GM18519 (cell line): ENCODE measurements around the gene UST.
"Not testable (repeated sequence)": the region's sequence is repeated elsewhere in the genome, so short reads cannot be mapped to it uniquely, and the experiment has no call there.

Experiments
- ATAC-seq: cut with Tn5 transposase; IDR thresholded peaks from one replicate; pipeline ENCODE4 v1.9.1; 2021; ENCODE audit warnings: mild to moderate bottlenecking, moderate library complexity; ENCODE audit not compliant: unreplicated experiment, low FRiP score

Gene UST

GRCh38 chr6:148932731-148933130 lies 185.9 kb downstream of the UST start:
- no peak for ATAC-seq

GRCh38 chr6:148934539-148934938 lies 187.7 kb downstream of the UST start:
- ATAC-seq = no peak

- ATAC-seq = no peak
Observed at GRCh38 chr6:148934961-148935360, 188.1 kb downstream of the UST start.

- ATAC-seq = no peak
Observed at GRCh38 chr6:148935705-148936435, 189.0 kb downstream of the UST start.

GRCh38 chr6:148943451-148943850 lies 196.6 kb downstream of the UST start:
- no peak for ATAC-seq

GRCh38 chr6:148944608-148945007 lies 197.8 kb downstream of the UST start:
- no peak for ATAC-seq

GRCh38 chr6:148945301-148946021 lies 198.6 kb downstream of the UST start:
- no peak for ATAC-seq

GRCh38 chr6:148947621-148948444 lies 201.0 kb downstream of the UST start:
- ATAC-seq = no peak

- no peak for ATAC-seq
Observed at GRCh38 chr6:148951662-148952061, 204.8 kb downstream of the UST start.

GRCh38 chr6:148952147-148953035 lies 205.6 kb downstream of the UST start:
- no peak for ATAC-seq

GRCh38 chr6:148954461-148954860 lies 207.6 kb downstream of the UST start:
- no peak for ATAC-seq

- ATAC-seq = no peak
Observed at GRCh38 chr6:148954934-148955333, 208.1 kb downstream of the UST start.

GRCh38 chr6:148955441-148955840 lies 208.6 kb downstream of the UST start:
- no peak for ATAC-seq

GRCh38 chr6:148956163-148956562 lies 209.3 kb downstream of the UST start:
- ATAC-seq = not testable (repeated sequence)

GRCh38 chr6:148957752-148958151 lies 210.9 kb downstream of the UST start:
- ATAC-seq = no peak

- ATAC-seq = no peak
Observed at GRCh38 chr6:148959008-148959407, 212.2 kb downstream of the UST start.

GRCh38 chr6:148959501-148959900 lies 212.7 kb downstream of the UST start:
- ATAC-seq = no peak

GRCh38 chr6:148962854-148963515 lies 216.2 kb downstream of the UST start:
- no peak for ATAC-seq

- ATAC-seq = no peak
Observed at GRCh38 chr6:148963738-148964137, 216.9 kb downstream of the UST start.

GRCh38 chr6:148964467-148964866 lies 217.6 kb downstream of the UST start:
- ATAC-seq = no peak
